ENCODE results near the gene PHLDA2. TPM values are rescaled to one million over a fixed set of nuclear protein-coding genes. Genes with fewer than 3 reads are reported as not detected.

PHLDA2 gene
- total RNA-seq, 1 experiment from 2014 or later, result 33.7 TPM

GRCh38 chr11:2880646-2881045 lies 48.6 kb downstream of the PHLDA2 start:
- no peak overlapping the region for H3K4me3 ChIP-seq (ENCODE audit: low read depth, low read length, poor library complexity, severe bottlenecking)
- CTCF ChIA-PET, result no interaction called here
- H3K4me1 ChIP-seq (ENCODE audit: insufficient read depth, low read length, poor library complexity, severe bottlenecking), result no peaks in the 10 kb centered on the region
- no peak overlapping the region for H3K27ac ChIP-seq (ENCODE audit: low read depth, low read length, poor library complexity, severe bottlenecking)
- no peaks in the 10 kb centered on the region for H3K36me3 ChIP-seq (ENCODE audit: insufficient read depth, low read length, poor library complexity, severe bottlenecking)
- DNase-seq (ENCODE audit: low spot score), result no peak
- intact Hi-C loops (cut with micrococcal nuclease; ENCODE audit: unreplicated experiment), result no loop called here
- BruUV-seq (replicated peaks), result no TSS peak
- POLR2A ChIA-PET (ENCODE audit: low non-redundant PET), result no interaction called here
- TF ChIP-seq CTCF (conservative IDR thresholded peaks at IDR 0.05; ENCODE audit: low read depth, low read length) (no peak), EZH2 (IDR thresholded peaks at IDR 0.05; ENCODE audit: borderline replicate concordance, low read depth, low read length, poor library complexity, severe bottlenecking) (no peak)
- H3K9me3 ChIP-seq (ENCODE audit: low read depth, low read length, poor library complexity, severe bottlenecking), result no peaks in the 10 kb centered on the region
- H3K27me3 ChIP-seq (replicated peaks; ENCODE audit: insufficient read depth, low read depth, low read length, poor library complexity), result peaks cover 12% of the 10 kb centered on the region

- POLR2A ChIA-PET (ENCODE audit: low non-redundant PET), result no interaction called here
- CTCF ChIA-PET, result no interaction called here
These were observed 50.4 kb downstream of the PHLDA2 start for GRCh38 chr11:2878782-2879181.

More at GRCh38 chr11:2878782-2879181, 50.4 kb downstream of the PHLDA2 start:
- Histone ChIP-seq H3K27me3 (replicated peaks; ENCODE audit: insufficient read depth, low read depth, low read length, poor library complexity) (peaks cover 3% of the 10 kb centered on the region), H3K4me3 (ENCODE audit: low read depth, low read length, poor library complexity, severe bottlenecking) (no peak overlapping the region), H3K27ac (ENCODE audit: low read depth, low read length, poor library complexity, severe bottlenecking) (no peak overlapping the region), H3K4me1 (ENCODE audit: insufficient read depth, low read length, poor library complexity, severe bottlenecking) (no peaks in the 10 kb centered on the region), H3K9me3 (ENCODE audit: low read depth, low read length, poor library complexity, severe bottlenecking) (no peaks in the 10 kb centered on the region), H3K36me3 (ENCODE audit: insufficient read depth, low read length, poor library complexity, severe bottlenecking) (no peaks in the 10 kb centered on the region)
- DNase-seq (ENCODE audit: low spot score), result no peak
- intact Hi-C loops (cut with micrococcal nuclease; ENCODE audit: unreplicated experiment), result no loop called here
- no peak for TF ChIP-seq EZH2 (IDR thresholded peaks at IDR 0.05; ENCODE audit: borderline replicate concordance, low read depth, low read length, poor library complexity, severe bottlenecking)
- no peak for TF ChIP-seq CTCF (conservative IDR thresholded peaks at IDR 0.05; ENCODE audit: low read depth, low read length)
- BruUV-seq (replicated peaks), result no TSS peak

Other genes with a start within 250 kb of the PHLDA2 start
- gene KCNQ1OT1, start 229.4 kb downstream of the PHLDA2 start, total RNA-seq (2021), result 4.0 and 4.1 TPM in 2 replicates
- gene CDKN1C, start 43.6 kb downstream of the PHLDA2 start, total RNA-seq (2021), result 2.9 and 3.5 TPM in 2 replicates
- gene NAP1L4, start 62.9 kb upstream of the PHLDA2 start, total RNA-seq (2021), result 169 and 184 TPM in 2 replicates
- 76.4 and 106 TPM in 2 replicates for gene CARS1, start 128.0 kb upstream of the PHLDA2 start, total RNA-seq (2021)
- gene OSBPL5, start 235.9 kb upstream of the PHLDA2 start, total RNA-seq (2021), result 28.4 and 30.1 TPM in 2 replicates

Measured in A673 (cell line).